Activated CD4-positive, alpha-beta T cell treated with anti-CD3 and anti-CD28 coated beads for 1 hour (primary cell): ENCODE data around the gene GRK3.

Experiments used
- DNase-seq: peaks from one replicate; pipeline ENCODE4 v3.0.0-alpha.2; 2020

GRK3 gene

DNA sequence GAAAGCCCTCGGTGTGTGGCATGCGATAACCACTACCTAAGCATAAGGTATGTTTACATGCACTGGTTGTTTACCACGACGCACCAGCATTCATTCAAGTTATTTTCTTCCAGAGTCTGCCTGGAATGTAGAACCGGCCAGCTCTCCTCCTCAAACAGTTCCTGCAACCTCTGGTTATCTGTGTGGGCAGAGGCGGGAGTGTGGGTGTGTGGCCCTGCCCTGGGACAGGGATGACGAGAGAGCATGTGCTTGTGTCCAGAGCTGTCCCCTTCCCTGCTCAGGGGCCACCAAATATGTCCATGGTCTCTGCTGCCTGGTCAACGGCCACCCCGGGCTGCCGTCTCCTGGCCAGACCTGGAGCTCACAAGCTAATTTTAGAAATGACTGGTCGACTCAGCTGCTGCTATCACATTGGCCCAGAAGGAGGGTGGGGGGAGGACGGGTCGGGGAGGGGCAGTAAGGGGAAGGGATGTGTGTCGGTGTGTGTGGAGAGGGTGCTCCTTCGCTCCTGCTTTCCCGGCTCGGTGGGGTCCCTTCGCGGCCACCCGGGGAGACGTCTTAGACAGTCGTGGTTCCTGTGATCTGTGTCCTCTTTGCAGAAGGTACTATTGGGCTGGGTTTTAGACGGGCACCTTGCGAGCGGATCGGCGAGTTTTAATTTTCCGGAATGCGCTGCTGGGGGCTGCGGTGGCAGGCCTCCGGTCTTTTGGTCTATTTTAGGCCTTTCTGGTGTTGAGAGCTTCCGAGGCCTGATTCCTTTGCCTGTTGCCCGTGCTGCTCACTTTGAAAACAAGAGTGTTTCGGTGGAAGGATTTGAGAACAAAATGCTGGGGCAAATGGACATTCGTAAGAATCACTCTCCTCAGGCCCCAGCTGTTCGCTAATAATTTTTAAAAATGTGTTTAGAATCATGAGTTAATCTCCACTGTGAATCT, 177.5 kb downstream of the GRK3 start, which contains the start of gene MYO18B:
Gene MYO18B (plus strand): TSS at position 497 of the 935 bp plus-strand sequence. CDS start 18,905 bp downstream, outside the sequence.
- no peak for DNase-seq

DNA sequence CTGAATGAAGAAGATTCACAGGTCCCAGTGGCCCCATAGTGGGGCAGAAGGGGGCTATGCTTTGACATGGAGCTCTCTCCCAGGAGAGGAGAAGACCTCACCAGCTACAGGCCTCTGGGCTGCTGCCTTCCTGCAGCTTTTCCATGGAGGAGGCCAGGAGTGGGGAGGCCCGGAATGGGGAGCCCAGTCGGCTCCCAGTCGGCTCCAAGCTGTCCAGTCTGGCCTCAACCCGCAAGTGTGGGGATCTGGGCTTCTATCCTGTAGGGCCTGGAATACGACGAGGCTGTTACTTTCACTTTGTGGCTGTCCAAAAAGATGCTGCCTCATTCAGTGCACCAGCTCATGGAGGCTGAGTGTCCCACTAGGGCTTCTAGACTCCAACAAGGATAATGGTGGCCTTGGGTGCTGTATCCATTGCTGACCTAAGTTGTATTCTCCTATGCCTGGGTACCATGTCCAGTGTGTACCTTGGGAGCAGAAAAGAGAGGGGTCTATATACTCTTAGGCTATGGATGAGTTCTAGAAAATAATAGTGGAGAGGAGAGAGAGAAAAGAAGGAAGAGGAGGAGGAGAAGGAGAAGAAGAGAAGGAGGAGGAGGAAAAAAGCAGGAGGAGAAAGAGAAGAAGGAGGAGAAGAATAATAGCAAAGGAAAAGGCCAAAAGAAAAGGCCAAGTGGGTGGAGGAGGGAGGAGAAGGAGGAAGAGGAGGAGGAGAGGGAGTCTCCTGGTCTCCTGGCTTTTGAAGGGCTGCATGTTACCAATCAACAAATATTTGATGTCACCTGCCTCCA, 178.6 kb downstream of the GRK3 start:
- DNase-seq, result no peak

DNA sequence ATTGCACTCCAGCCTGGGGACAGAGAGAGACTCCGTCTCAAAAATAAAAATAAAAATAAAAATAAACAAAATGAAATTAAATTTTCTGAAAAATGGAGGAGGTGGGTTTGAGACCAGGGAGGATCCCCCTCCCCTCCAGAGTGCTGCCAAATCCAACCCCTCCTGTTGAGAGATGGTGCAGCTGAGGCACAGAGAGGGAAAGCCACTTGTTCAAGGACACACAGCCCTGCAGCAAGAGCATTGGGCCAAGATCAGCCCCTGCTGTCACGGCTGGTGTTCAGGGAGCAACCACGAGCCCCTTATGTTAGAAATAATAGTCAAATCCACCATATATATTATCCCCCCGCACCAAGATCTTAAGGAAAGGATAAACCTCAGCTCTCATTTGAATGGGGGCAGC, 180.2 kb downstream of the GRK3 start:
- DNase-seq, result no peak

DNA sequence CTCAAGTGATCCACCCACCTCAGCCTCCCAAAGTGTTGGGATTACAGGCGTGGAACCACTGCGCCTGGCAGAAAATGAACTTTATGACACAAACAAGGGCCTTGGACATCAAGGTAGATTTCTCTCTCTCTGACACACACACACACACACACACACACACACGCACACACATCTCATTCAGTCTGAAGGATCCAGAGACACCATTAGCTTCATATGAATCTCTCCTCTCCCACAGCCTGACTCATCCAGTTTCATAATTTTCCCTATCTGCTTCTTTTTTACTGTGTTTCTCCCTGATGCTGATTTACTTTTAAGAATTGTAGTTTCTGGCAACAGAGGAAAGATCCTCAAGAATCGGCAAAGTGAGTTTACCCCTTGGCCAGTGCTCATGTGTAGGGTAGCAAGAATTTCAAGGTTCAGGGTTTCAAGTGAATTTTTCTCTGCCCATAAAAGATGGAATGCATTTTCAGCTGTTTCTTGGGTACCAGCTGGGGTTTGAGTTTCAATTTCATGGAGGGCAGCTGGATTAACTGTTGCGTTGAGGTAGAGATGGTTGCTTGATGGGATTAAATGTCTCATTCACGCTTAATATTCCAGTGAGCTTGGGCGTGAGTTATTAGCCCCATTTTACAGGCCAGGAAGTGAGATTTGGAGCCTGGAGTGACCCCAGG, 181.0 kb downstream of the GRK3 start:
- no peak for DNase-seq

DNA sequence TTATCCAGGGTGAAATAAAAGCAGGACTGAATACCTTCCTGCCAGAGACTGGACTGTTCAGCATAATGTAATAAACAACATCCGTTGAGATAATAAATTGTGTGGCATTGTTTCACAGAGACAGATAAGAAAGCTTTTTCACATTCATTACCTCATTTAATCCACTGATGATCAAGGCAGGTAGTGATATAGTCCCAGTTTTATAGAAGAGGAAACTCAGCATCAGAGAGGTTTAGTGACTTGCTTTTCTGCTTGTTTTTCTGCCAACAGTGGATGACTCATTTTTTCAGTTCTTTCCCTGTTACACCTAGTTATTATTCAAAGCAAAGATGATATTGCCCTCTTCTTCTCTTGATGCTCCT, 181.5 kb downstream of the GRK3 start:
- no peak for DNase-seq

DNA sequence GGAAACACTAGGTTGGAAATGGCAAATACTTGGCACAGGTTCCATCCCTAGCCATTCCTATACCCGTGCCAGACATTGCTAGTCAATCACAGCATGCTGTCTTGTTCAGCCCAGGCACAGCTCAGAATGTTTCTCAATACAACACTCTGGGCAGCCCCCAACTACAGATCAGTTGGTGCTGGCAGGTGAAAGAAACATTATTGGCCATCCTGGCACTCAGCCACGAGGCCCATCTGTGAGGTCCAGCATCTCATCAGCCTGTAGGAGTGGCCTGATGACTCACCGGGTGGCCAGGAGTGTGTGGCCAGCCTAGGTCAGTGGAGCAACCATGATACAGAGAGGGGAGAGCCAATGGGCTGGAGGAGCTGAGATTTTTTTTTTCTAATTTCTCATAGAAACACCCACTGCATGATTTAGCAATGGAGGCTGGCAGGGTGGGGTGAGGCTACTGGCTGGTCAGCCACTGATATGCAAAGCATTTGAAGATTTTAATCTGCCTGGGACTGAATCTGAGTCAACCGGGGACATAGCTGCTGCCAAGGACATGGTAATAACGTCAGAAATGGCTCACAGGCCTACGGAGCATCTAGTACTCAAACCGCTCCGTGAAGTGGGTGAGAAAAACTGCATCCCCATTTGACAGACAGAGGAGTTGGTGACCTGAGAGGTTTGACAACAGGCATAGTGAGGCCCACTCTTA, 182.9 kb downstream of the GRK3 start:
- no peak for DNase-seq

DNA sequence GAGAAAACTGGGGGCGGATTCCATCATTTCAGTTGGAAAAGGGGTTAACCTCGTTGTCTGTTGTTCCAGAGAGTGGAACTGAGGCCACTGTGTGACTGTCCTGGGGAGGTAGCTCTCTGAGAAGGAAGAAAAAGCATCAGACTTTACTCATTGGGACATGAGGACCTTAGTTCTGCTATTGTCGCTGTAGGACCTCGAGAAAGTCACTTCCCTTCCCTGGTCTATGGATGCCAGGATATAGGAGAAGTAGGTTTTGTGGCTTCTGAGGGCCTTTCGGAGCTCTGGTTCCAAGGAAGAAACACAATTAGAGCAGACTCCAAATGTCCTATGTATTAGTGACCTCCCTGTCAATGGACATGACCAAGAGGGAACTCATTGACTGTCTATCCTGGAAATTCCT, 183.7 kb downstream of the GRK3 start:
- no peak for DNase-seq

DNA sequence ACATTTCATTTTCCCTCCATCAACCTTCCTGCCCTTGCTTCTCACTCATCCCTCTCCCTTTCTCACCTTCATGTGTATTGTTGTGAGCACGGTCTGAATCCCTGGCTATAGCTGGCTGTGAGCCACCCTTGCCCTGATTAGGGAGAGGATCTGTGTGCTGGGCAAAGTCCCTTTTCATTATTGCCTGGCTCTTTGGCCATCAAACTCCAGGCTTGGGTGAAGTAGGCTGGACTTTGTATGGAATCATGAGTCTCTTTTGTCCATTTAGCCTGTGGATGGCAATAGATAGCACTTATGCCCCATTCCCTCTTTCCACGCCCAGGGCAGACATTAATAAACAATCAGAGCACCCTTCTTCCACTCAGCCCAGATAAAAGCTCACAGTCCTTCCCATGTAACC, 184.2 kb downstream of the GRK3 start:
- no peak for DNase-seq

DNA sequence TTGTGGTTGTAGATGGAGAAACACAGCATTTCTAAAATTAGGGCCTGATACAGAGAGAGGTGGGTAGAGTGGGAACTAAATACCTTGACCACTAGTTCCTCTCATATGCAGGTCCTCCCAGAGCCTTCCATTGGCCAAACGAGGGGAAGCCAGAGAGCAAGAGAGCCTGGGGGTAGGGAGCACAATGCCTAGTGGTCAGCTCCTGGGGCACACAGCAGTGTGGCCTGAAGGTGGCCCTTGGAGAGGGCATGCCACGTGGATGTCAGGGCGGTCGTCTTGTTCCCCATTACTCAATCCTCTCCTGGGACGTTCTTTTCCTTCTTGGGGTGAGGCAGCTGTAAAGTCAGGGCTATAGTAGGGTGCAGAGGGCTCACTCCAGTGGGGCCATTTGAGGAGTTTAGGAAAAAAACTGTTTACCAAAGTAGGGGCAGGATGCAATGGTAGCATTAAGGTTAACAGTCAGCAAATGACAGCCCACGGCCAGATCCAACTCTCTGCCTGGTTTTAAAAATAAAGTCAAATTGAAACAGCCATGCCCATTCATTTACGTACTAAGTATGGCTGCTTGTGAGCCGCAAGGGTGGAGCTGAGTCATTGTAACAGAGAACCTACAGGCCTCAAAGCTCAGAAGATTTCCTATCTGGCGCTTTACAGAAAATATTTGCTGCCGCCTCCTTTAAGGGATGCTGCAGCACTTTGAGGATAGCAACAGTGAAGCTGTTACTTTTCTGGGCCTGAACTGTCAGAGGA, 185.1 kb downstream of the GRK3 start:
- DNase-seq, result no peak

DNA sequence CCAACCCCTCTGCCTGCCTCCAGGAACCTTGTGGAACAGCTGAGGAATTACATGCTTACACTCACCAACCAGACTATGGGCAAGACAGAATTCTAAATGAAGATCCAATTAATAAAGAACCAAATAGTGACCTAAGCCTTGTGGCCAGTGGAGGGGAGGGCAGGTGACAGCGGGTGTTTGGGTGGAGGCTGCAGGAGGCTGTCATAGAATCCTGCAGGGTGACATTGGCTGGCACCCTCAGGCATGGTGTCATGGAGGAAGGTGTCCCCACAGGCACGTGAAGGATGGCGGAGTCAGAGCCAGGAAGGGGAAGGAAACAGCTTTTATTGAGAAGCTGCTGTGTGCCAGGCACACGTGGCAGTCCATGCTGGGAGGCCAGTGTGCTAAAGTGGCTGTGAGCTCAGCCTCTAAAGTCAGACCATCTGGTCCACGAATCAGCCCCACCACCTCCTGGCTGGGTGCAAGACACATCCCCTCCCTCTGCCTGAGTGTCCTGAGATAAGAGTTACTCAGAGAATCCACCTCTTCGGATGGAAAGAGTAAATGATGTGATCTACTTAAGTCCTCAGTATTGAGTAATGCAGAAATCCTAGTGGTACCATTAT, 186.2 kb downstream of the GRK3 start:
- no peak for DNase-seq

DNA sequence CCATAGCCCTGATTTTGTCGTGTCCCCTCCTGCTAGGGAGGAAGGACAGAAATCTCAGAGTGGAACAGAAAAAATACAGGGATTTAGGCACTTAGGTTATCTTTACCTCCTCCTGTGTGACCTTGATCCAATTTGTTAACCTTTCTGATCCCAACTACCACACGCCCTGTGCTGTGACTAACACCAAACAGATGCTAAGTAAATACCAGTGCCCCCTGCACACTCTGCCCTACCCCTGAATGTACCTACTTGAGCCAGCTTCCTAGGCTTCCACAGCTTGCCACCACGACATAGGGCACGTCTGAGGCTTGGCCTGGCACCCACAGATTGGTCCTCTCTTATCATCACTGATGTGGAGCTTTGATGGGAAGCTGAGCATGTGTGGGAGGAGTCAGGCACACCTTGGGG, 186.7 kb downstream of the GRK3 start:
- no peak for DNase-seq

DNA sequence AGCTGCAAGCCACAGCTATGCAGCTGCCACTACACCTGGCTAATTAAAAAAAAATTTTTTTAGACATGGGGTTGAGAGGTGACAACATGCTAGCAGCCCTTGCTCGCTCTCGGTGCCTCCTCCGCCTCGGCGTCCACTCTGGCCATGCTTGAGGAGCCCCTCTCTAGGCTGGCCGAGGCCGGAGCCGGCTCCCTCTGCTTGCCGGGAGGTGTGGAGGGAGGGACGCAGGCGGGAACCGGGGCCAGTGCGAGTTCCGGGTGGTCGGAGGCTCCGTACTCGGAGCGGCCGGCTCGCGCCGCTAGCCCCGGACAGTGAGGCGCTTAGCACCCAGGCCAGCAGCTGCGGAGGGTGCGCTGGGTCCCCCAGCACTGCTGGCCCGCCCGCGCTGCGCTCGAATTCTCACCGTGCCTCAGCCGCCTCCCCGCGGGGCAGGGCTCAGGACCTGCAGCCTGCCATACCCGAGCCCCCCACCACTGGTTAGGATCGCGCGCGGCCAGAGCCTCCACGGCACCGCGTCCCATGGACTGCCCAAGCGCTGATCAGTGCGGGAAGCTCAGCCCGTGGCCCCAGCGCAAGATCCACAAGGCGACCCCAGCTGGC, 188.2 kb downstream of the GRK3 start:
- no peak for DNase-seq

DNA sequence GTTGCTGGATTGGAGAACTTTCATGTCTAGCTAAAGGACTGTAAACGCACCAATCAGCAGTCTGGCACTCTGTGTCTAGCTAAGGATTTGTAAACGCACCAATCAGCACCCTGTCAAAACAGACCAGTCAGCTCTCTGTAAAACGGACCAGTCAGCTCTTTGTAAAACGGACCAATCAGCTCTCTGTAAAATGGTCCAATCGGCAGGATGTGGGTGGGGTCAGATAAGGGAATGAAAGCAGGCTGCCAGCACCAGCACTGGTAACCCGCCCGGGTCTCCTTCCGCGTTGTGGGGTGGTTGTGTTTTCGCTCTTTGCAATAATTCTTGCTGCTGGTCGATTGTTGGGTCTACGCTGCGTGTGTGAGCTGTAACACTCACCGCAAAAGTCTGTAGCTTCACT, 188.8 kb downstream of the GRK3 start:
- DNase-seq, result no peak

DNA sequence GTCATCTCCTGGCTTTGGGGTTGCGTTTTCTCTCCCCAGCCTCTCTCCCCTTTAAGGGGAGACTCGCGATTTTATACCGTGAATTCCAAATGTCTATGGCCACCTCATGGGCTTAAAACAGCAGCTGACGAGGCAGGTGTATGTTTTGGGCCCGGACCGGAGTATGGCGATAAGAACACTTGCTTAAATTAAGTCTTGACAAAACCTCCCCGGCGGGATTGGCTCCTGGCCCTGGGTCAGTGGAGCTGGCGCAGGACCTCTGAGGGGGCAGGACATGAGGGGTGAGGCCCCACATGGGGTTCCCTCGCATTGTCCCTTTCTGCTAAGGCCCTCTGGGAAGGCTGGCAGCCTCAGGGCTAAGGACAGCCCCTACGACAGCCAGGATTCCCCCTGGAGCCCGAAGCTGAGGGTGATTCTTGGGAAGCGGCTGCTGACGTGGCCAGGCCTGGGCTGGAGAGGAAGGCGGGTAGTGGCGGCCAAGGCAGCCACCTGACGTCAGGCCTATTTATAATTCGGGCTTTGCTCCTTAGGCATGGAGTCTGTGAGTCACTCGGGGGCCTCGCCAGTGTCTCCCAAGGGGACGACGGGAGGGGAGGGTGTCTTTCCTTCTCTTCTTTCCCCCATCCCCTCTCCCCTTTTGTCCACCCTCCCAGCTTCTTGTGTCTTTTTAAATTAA, 190.2 kb downstream of the GRK3 start:
- DNase-seq, result no peak

DNA sequence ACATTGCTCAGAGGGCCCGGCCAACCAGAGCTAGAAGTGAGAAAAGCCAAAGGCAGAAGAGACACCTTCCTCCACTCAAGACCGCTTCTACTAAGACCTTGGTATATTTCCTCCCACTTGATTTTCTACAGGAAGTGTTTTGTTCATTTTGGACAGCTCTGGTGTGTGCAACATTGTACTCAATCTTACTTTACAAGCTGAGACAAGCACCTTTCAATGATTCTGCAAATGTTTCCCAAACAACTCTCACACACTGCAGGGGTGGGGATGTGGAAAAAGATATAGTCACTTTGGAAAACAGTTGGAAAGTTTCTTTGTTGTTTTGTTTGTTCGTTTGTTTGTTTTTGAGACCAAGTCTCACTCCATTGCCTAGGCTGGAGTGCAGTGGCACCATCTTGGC, 193.2 kb downstream of the GRK3 start:
- DNase-seq, result no peak

DNA sequence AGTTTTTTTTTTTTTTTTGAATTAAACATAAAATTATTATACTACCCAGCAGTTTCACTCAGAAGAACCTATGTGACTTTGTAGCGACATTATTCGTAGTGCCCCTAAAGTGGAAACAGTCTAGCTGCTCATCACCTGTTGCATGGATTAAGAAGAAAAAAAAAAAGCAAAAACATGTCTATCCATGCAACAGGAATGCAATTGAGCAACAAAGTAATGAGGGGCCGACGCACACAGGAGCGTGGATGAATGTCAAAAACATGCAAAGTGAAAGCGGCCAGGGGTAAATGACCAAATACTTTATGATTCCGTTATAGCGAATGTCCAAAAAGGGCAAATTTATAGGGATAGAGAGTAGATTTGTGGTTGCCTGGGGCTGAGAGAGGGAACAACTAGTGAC, 193.8 kb downstream of the GRK3 start:
- no peak for DNase-seq

DNA sequence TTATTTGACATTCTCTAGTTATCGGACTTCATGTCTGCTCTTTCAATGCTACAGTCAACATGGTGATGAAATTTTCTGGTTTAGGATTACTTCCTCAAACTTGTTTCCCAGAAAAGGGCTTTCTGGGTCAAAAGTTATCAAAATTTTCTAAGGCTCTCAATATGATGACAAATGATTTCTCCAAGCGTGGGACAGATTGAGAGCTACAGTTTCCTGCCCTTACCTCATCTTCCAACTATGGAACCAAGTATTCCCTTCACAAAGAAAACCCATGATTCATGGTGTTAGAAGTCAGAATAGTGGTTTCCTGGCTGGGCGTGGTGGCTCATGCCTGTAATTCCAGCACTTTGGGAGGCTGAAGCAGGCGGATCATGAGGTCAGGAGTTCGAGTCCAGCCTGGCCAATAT, 195.4 kb downstream of the GRK3 start:
- DNase-seq, result no peak

DNA sequence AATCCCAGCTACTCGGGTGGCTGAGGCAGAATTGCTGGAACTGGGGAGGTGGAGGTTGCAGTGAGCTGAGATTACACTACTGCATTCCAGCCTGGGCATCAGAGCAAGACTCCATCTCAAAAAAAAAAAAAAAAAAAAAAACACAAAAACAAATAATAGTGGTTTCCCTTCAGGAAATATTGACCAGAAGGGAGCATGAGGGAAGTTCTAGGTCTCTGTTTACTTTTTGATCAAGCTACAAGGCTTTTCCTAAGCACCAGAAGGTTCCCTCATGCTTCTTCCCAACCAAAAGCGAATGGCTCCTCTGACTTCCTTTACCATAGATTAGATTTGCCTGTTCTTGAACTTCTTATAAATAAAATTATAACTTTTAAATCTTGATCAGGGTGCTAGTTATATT, 195.8 kb downstream of the GRK3 start:
- DNase-seq, result no peak

DNA sequence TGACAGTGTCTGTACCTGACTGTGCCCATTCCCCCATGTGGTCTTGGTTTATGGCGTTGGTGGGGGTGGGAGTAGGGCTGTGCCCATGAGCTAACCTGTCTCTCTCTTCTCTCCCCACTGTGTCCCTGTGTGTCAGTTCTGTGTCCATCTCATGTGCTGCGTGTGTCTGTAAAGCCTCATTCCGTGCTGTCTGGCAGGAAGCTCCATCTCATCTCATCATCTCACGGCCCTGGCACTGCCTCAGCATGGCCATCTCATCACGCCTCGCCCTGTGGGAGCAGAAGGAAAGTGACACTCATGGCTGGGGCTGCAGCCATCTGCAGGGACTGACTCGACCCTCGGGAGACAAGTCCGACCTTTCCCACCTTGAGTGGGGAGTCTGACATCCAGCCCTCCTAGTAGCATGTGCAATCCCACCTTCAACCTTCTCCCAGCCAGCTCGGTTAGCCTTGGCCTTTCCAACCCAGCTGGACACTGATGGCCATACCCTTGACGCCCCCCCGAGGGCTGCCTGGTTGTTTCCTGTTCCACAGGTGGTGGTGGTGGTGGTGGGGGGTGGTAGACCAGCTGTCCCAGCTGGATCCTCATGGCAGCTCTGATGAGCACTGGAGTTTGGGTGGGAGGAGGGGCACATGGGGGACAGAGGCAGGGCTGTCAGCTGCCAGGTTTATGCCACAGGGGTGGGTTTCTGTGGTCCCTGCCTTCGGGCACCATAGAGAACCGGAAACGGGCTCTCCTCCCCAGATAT, 196.5 kb downstream of the GRK3 start:
- no peak for DNase-seq

DNA sequence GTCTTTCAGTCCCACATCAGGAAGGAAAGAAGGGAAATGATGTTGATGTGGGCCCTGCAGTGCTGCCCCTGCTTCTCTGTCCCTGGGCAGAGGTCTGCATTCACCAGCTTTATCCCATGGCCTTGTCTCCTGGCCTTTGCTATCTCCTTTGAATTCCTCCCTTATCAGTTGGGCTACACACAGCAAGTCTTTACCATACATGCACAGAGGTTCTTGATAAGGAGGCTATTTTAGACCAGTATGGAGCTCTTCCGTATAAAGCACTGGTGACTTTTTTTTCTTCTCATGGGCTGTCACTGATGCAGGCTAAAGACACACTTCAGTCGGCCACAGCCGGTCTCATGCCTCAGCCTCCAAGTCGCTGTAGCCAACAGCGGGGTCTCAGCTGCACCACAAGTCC, 197.7 kb downstream of the GRK3 start:
- DNase-seq, result no peak
